ENCODE data around the gene SLC35F4.

GRCh38 chr14:57818511-57818910 is 47.4 kb downstream of the SLC35F4 start:
- TF ChIP-seq CTCF (IDR thresholded peaks at IDR 0.05; ENCODE audit: low read length) (no peak), EZH2 (optimal IDR thresholded peaks at IDR 0.05; ENCODE audit: low read depth, low read length) (no peak)

Data from MM.1S (cell line).